OCI-LY7 (cell line): ENCODE results near the gene RGCC. TPM values are rescaled to one million over a fixed set of nuclear protein-coding genes. Genes with fewer than 3 reads are reported as not detected.

Experiments used
- BruUV-seq: library from RNA; stranded (reverse); fragments of 400-500 nt; replicated peaks from 2 replicates; lab custom pipeline; 2021; lab: Mats Ljungman, UMichigan
- CTCF ChIA-PET: fragments of 300-600 bp; sonication (Branson Sonifier 250); formaldehyde crosslinking; loops from one replicate; lab custom pipeline; 2022; ENCODE audit warnings: antibody characterized with exemption; ENCODE audit not compliant: unreplicated experiment; lab: Charles Lee
- POLR2A ChIA-PET: fragments of 300-600 bp; sonication (Branson Sonifier 250); formaldehyde crosslinking; loops from one replicate; lab custom pipeline; 2022; ENCODE audit warnings: antibody characterized with exemption; lab: Charles Lee
- DNase-seq: peaks from one replicate; pipeline ENCODE4 v3.0.0-alpha.2; 2015; ENCODE audit warnings: low spot score
- H2AFZ ChIP-seq: fragments of 200-600 bp; sonication (generic), shearing (Covaris generic); 2 replicates; pipeline ENCODE4 v1.6.1; 2014; ENCODE audit warnings: mild to moderate bottlenecking, antibody characterized with exemption, low read length, moderate library complexity
- H3K27ac ChIP-seq: fragments of 200-600 bp; sonication (generic); 2 replicates; pipeline ENCODE4 v1.5.1; 2014; ENCODE audit warnings: mixed run types, low read depth, mild to moderate bottlenecking, moderate library complexity, low read length, inconsistent platforms; ENCODE audit not compliant: poor library complexity, severe bottlenecking
- H3K36me3 ChIP-seq: fragments of 200-600 bp; sonication (generic); 2 replicates; pipeline ENCODE4 v1.6.1; 2014; ENCODE audit warnings: mild to moderate bottlenecking, antibody characterized with exemption, low read length, moderate library complexity, mixed read lengths; ENCODE audit not compliant: insufficient read depth
- H3K4me1 ChIP-seq: fragments of 200-600 bp; sonication (generic); 2 replicates; pipeline ENCODE4 v1.5.1; 2014; ENCODE audit warnings: mild to moderate bottlenecking, low read length; ENCODE audit not compliant: insufficient read depth, poor library complexity, severe bottlenecking
- H3K4me2 ChIP-seq: fragments of 200-600 bp; sonication (generic); 2 replicates; pipeline ENCODE4 v1.6.1; 2014; ENCODE audit warnings: mild to moderate bottlenecking, low read length
- H3K4me3 ChIP-seq: fragments of 200-600 bp; sonication (generic); 2 replicates; pipeline ENCODE4 v1.5.1; 2014; ENCODE audit warnings: mild to moderate bottlenecking, low read depth, low read length; ENCODE audit not compliant: poor library complexity, severe bottlenecking
- H3K79me2 ChIP-seq: fragments of 200-600 bp; sonication (generic); 2 replicates; pipeline ENCODE4 v1.6.1; 2016; ENCODE audit warnings: low read depth, mild to moderate bottlenecking, low read length, moderate library complexity, mixed read lengths; ENCODE audit not compliant: insufficient read depth
- H3K9me2 ChIP-seq: fragments of 200-600 bp; sonication (generic); 2 replicates; pipeline ENCODE4 v1.6.1; 2016; ENCODE audit warnings: mild to moderate bottlenecking, low read length, mixed read lengths; ENCODE audit not compliant: insufficient read depth
- H3K9me3 ChIP-seq: fragments of 200-600 bp; sonication (generic); 2 replicates; pipeline ENCODE4 v1.6.1; 2014; ENCODE audit warnings: mild to moderate bottlenecking, mixed run types, low read length, mixed read lengths
- H4K20me1 ChIP-seq: fragments of 200-600 bp; sonication (generic); 2 replicates; pipeline ENCODE4 v1.6.1; 2014; ENCODE audit warnings: mild to moderate bottlenecking, antibody characterized with exemption, low read length, moderate library complexity, mixed read lengths; ENCODE audit not compliant: insufficient read depth
- EZH2phosphoT487 ChIP-seq: fragments of 200-600 bp; sonication (generic); IDR thresholded peaks from 2 replicates; pipeline ENCODE4 v1.6.1; 2018; ENCODE audit warnings: low read depth, borderline replicate concordance, mild to moderate bottlenecking, mixed run types, antibody characterized with exemption, low read length, moderate library complexity, mixed read lengths
- intact Hi-C: fragments of 100-400 bp; cut with micrococcal nuclease; formaldehyde crosslinking; loops from one replicate; pipeline ENCODE4 v1.10.0; 2022; ENCODE audit not compliant: unreplicated experiment
- total RNA-seq, 2 experiments: library from RNA; depleted of rRNA in 1 of 2; stranded (reverse); fragments of >200 nt in 1 of 2; shearing (Covaris generic) in 1 of 2; gene quantifications; 2 replicates each; pipeline ENCODE4 v1.2.3, GENCODE V29; 2014 to 2022
- TF ChIP-seq, protein P1 (sequence below): fragments of 200-600 bp; sonication (generic); conservative IDR thresholded peaks from 2 replicates; pipeline ENCODE4 v1.5.1; 2014; ENCODE audit warnings: mild to moderate bottlenecking, antibody characterized with exemption, low read length, moderate library complexity, mixed read lengths

RGCC gene
- total RNA-seq, 2 experiments from 2014 or later, result 101 to 274 TPM

DNA sequence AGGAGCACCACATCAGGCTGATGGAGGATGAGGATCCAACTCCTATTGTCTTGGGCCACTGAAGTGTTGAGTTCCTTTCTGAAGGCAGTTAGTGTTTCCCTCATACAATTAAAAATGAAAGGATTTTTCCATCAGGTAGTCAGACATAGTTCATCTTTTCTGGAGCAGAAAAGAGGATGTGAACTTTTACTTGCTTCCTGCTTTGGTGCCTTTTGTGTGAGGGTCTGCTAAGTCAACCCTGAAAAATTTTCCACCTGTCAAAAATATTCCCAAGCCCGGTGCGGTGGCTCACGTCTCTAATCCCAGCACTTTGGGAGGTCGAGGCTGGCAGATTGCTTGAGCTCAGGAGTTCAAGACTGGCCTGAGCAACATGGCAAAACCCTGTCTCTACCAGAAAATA lies 43.9 kb downstream of the RGCC start:
- Histone ChIP-seq H3K9me3 (peaks cover 22% of the 10 kb centered on the region), H3K4me2 (peak overlapping the region; percentile 88), H2AFZ (no peak overlapping the region; the same call in 1 of the 2 replicates), H3K9me2 (no peaks in the 10 kb centered on the region), H3K79me2 (no peaks in the 10 kb centered on the region), H3K27ac (peak overlapping the region; percentile 98), H3K4me3 (peak overlapping the region; percentile 64), H3K36me3 (peaks cover 22% of the 10 kb centered on the region), H3K4me1 (peaks cover 98% of the 10 kb centered on the region), H4K20me1 (no peaks in the 10 kb centered on the region)
- intact Hi-C loops, result loop anchor here (2.0 to 10.0 kb wide), 4 partner anchors 190 to 709 kb away; partner anchors contain the start of genes NAA16 and WBP4
- peak; percentile 71 for DNase-seq
- TF ChIP-seq, protein P1, sequence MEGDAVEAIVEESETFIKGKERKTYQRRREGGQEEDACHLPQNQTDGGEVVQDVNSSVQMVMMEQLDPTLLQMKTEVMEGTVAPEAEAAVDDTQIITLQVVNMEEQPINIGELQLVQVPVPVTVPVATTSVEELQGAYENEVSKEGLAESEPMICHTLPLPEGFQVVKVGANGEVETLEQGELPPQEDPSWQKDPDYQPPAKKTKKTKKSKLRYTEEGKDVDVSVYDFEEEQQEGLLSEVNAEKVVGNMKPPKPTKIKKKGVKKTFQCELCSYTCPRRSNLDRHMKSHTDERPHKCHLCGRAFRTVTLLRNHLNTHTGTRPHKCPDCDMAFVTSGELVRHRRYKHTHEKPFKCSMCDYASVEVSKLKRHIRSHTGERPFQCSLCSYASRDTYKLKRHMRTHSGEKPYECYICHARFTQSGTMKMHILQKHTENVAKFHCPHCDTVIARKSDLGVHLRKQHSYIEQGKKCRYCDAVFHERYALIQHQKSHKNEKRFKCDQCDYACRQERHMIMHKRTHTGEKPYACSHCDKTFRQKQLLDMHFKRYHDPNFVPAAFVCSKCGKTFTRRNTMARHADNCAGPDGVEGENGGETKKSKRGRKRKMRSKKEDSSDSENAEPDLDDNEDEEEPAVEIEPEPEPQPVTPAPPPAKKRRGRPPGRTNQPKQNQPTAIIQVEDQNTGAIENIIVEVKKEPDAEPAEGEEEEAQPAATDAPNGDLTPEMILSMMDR, result no peak
- no peak for TF ChIP-seq EZH2phosphoT487
- ChIA-PET CTCF (interaction anchor here (0.6 to 3.7 kb wide), 3 partner anchors 9 to 42 kb away, joined by 3 to 24 read pairs (median 7); no protein-coding TSS in a partner anchor), POLR2A (interaction anchor here (1.0 to 9.5 kb wide), 11 partner anchors 9 to 482 kb away, joined by 3 to 82 read pairs (median 4); partner anchors contain the start of genes ELF1 and RGCC)
- no TSS peak for BruUV-seq

DNA sequence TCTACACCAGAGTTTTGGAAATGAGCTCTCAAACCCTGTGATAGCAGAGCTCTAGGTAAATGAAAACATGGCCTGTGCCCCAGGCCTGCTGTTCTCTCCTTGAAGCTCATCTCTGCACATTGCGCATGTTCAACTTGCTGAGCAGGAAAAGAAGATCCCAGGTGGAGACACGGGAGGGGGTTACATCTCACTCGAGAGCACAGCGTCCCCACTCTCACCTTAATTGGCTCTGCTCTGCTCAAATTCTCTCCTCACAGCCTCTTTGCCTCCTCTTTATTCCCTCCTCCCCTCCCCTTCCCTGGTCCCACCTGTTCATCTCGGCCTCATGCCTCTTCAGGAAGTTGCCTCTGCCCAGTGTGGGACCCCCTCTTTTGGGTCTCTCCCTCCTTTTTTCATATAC lies 44.7 kb downstream of the RGCC start:
- ChIA-PET CTCF (interaction anchor here (0.6 to 3.7 kb wide), 3 partner anchors 10 to 43 kb away, joined by 3 to 24 read pairs (median 7); no protein-coding TSS in a partner anchor), POLR2A (interaction anchor here (1.0 to 9.5 kb wide), 10 partner anchors 10 to 482 kb away, joined by 3 to 82 read pairs (median 4); partner anchors contain the start of genes ELF1 and RGCC)
- Histone ChIP-seq H3K9me3 (peaks cover 27% of the 10 kb centered on the region), H3K27ac (peak overlapping the region; percentile 98), H3K79me2 (no peaks in the 10 kb centered on the region), H3K4me1 (peaks cover 95% of the 10 kb centered on the region), H3K4me2 (peak overlapping the region; percentile 88), H4K20me1 (no peaks in the 10 kb centered on the region), H3K36me3 (peaks cover 27% of the 10 kb centered on the region), H3K4me3 (peak overlapping the region; percentile 64), H2AFZ (no peak overlapping the region; the same call in 1 of the 2 replicates), H3K9me2 (no peaks in the 10 kb centered on the region)
- no TSS peak for BruUV-seq
- intact Hi-C loops, result loop anchor here (1.0 to 10.0 kb wide), 7 partner anchors 37 to 710 kb away; partner anchors contain the start of gene WBP4
- no peak for TF ChIP-seq EZH2phosphoT487
- TF ChIP-seq, protein P1, result no peak; the same call in 1 of the 2 replicates
- DNase-seq, result peak; percentile 85

- Histone ChIP-seq H3K79me2 (no peaks in the 10 kb centered on the region), H3K4me2 (peak overlapping the region; percentile 88), H3K27ac (peak overlapping the region; percentile 98), H3K36me3 (peaks cover 27% of the 10 kb centered on the region), H2AFZ (no peak overlapping the region; the same call in 1 of the 2 replicates), H3K9me2 (no peaks in the 10 kb centered on the region), H3K9me3 (peaks cover 27% of the 10 kb centered on the region), H4K20me1 (no peaks in the 10 kb centered on the region), H3K4me1 (peaks cover 89% of the 10 kb centered on the region), H3K4me3 (peak overlapping the region; percentile 64)
- intact Hi-C loops, result loop anchor here (1.0 to 10.0 kb wide), 8 partner anchors 37 to 710 kb away; partner anchors contain the start of gene WBP4
- BruUV-seq, result no TSS peak
- no peak for TF ChIP-seq EZH2phosphoT487
- TF ChIP-seq, protein P1, result 0 out of 2 replicates have a peak, but pooled peaks have one; percentile 2
- CTCF ChIA-PET, result no interaction called here
- POLR2A ChIA-PET, result interaction anchor here (1.3 to 9.5 kb wide), 5 partner anchors 35 to 52 kb away, joined by 4 to 82 read pairs (median 5); partner anchors contain the start of gene RGCC
- peak; percentile 99 for DNase-seq
Measured at GRCh38 chr13:41502673-41503072, 45.3 kb downstream of the RGCC start.
